ENCODE measurements around the gene OXCT1.

The OXCT1 gene

GRCh38 chr5:41891066-41891707 is 21.0 kb upstream of the OXCT1 start:
- Histone ChIP-seq H3K27ac (ENCODE audit: low read length) (no peak overlapping the region), H3K4me1 (ENCODE audit: control insufficient read depth, insufficient read depth, low read length) (no peaks in the 10 kb centered on the region), H3K9me3 (ENCODE audit: control insufficient read depth in 2 of 2, low read length in 2 of 2) (no peaks in the 10 kb centered on the region), H3K4me3 (ENCODE audit: low read length in 2 of 2) (no peak overlapping the region), H3K9ac (ENCODE audit: low read length in 2 of 2) (no peak overlapping the region), H3K27me3 (ENCODE audit: control insufficient read depth in 1 of 2, insufficient read depth in 2 of 2, low read length in 2 of 2) (peaks cover 3 to 4% of the 10 kb centered on the region in 2 donors), H3K36me3 (ENCODE audit: control insufficient read depth in 2 of 2, insufficient read depth in 2 of 2, low read length in 2 of 2) (no peaks in the 10 kb centered on the region)

GRCh38 chr5:41885286-41885685 is 15.1 kb upstream of the OXCT1 start:
- Histone ChIP-seq H3K36me3 (ENCODE audit: control insufficient read depth in 2 of 2, insufficient read depth in 2 of 2, low read length in 2 of 2) (no peaks in the 10 kb centered on the region), H3K9ac (ENCODE audit: low read length in 2 of 2) (no peak overlapping the region), H3K4me1 (ENCODE audit: control insufficient read depth, insufficient read depth, low read length) (no peaks in the 10 kb centered on the region), H3K27me3 (ENCODE audit: control insufficient read depth in 1 of 2, insufficient read depth in 2 of 2, low read length in 2 of 2) (no peaks in the 10 kb centered on the region), H3K4me3 (ENCODE audit: low read length in 2 of 2) (no peak overlapping the region), H3K9me3 (ENCODE audit: control insufficient read depth in 2 of 2, low read length in 2 of 2) (no peaks in the 10 kb centered on the region), H3K27ac (ENCODE audit: low read length) (no peak overlapping the region)

GRCh38 chr5:41883936-41884335 is 13.7 kb upstream of the OXCT1 start:
- Histone ChIP-seq H3K4me3 (ENCODE audit: low read length in 2 of 2) (no peak overlapping the region), H3K27ac (ENCODE audit: low read length) (no peak overlapping the region), H3K36me3 (ENCODE audit: control insufficient read depth in 2 of 2, insufficient read depth in 2 of 2, low read length in 2 of 2) (no peaks in the 10 kb centered on the region), H3K4me1 (ENCODE audit: control insufficient read depth, insufficient read depth, low read length) (no peaks in the 10 kb centered on the region), H3K9ac (ENCODE audit: low read length in 2 of 2) (no peak overlapping the region), H3K9me3 (ENCODE audit: control insufficient read depth in 2 of 2, low read length in 2 of 2) (no peaks in the 10 kb centered on the region), H3K27me3 (ENCODE audit: control insufficient read depth in 1 of 2, insufficient read depth in 2 of 2, low read length in 2 of 2) (no peaks in the 10 kb centered on the region)

- H3K9me3 ChIP-seq (ENCODE audit: control insufficient read depth in 2 of 2, low read length in 2 of 2): no peaks in the 10 kb centered on the region
- no peak overlapping the region for H3K27ac ChIP-seq (ENCODE audit: low read length)
- H3K4me3 ChIP-seq (ENCODE audit: low read length in 2 of 2): no peak overlapping the region
- no peak overlapping the region for H3K9ac ChIP-seq (ENCODE audit: low read length in 2 of 2)
- no peaks in the 10 kb centered on the region for H3K27me3 ChIP-seq (ENCODE audit: control insufficient read depth in 1 of 2, insufficient read depth in 2 of 2, low read length in 2 of 2)
- H3K4me1 ChIP-seq (ENCODE audit: control insufficient read depth, insufficient read depth, low read length): no peaks in the 10 kb centered on the region
- no peaks in the 10 kb centered on the region for H3K36me3 ChIP-seq (ENCODE audit: control insufficient read depth in 2 of 2, insufficient read depth in 2 of 2, low read length in 2 of 2)
These were observed 13.0 kb upstream of the OXCT1 start for GRCh38 chr5:41883243-41883642.

GRCh38 chr5:41882765-41883164 is 12.5 kb upstream of the OXCT1 start:
- Histone ChIP-seq H3K9me3 (ENCODE audit: control insufficient read depth in 2 of 2, low read length in 2 of 2) (no peaks in the 10 kb centered on the region), H3K4me3 (ENCODE audit: low read length in 2 of 2) (no peak overlapping the region), H3K27ac (ENCODE audit: low read length) (no peak overlapping the region), H3K4me1 (ENCODE audit: control insufficient read depth, insufficient read depth, low read length) (no peaks in the 10 kb centered on the region), H3K27me3 (ENCODE audit: control insufficient read depth in 1 of 2, insufficient read depth in 2 of 2, low read length in 2 of 2) (no peaks in the 10 kb centered on the region), H3K36me3 (ENCODE audit: control insufficient read depth in 2 of 2, insufficient read depth in 2 of 2, low read length in 2 of 2) (no peaks in the 10 kb centered on the region), H3K9ac (ENCODE audit: low read length in 2 of 2) (no peak overlapping the region)

GRCh38 chr5:41878643-41879478 is 8.6 kb upstream of the OXCT1 start:
- H3K36me3 ChIP-seq (ENCODE audit: control insufficient read depth in 2 of 2, insufficient read depth in 2 of 2, low read length in 2 of 2): no peaks in the 10 kb centered on the region
- no peak overlapping the region for H3K4me3 ChIP-seq (ENCODE audit: low read length in 2 of 2)
- H3K9me3 ChIP-seq (ENCODE audit: control insufficient read depth in 2 of 2, low read length in 2 of 2): no peaks in the 10 kb centered on the region
- H3K4me1 ChIP-seq (ENCODE audit: control insufficient read depth, insufficient read depth, low read length): no peaks in the 10 kb centered on the region
- H3K27ac ChIP-seq (ENCODE audit: low read length): no peak overlapping the region
- no peak overlapping the region for H3K9ac ChIP-seq (ENCODE audit: low read length in 2 of 2)
- H3K27me3 ChIP-seq (ENCODE audit: control insufficient read depth in 1 of 2, insufficient read depth in 2 of 2, low read length in 2 of 2): no peaks in the 10 kb centered on the region

GRCh38 chr5:41878173-41878572 is 7.9 kb upstream of the OXCT1 start:
- H3K9ac ChIP-seq (ENCODE audit: low read length in 2 of 2): no peak overlapping the region

GRCh38 chr5:41877408-41877807 is 7.2 kb upstream of the OXCT1 start:
- no peak overlapping the region for H3K27ac ChIP-seq (ENCODE audit: low read length)
- H3K4me1 ChIP-seq (ENCODE audit: control insufficient read depth, insufficient read depth, low read length): no peaks in the 10 kb centered on the region
- no peak overlapping the region for H3K9ac ChIP-seq (ENCODE audit: low read length in 2 of 2)
- H3K9me3 ChIP-seq (ENCODE audit: control insufficient read depth in 2 of 2, low read length in 2 of 2): no peaks in the 10 kb centered on the region
- H3K36me3 ChIP-seq (ENCODE audit: control insufficient read depth in 2 of 2, insufficient read depth in 2 of 2, low read length in 2 of 2): no peaks in the 10 kb centered on the region
- H3K27me3 ChIP-seq (ENCODE audit: control insufficient read depth in 1 of 2, insufficient read depth in 2 of 2, low read length in 2 of 2): no peaks in the 10 kb centered on the region
- no peak overlapping the region for H3K4me3 ChIP-seq (ENCODE audit: low read length in 2 of 2)

More at GRCh38 chr5:41878173-41878572, 7.9 kb upstream of the OXCT1 start:
- Histone ChIP-seq H3K27me3 (ENCODE audit: control insufficient read depth in 1 of 2, insufficient read depth in 2 of 2, low read length in 2 of 2) (no peaks in the 10 kb centered on the region), H3K4me3 (ENCODE audit: low read length in 2 of 2) (no peak overlapping the region), H3K4me1 (ENCODE audit: control insufficient read depth, insufficient read depth, low read length) (no peaks in the 10 kb centered on the region), H3K36me3 (ENCODE audit: control insufficient read depth in 2 of 2, insufficient read depth in 2 of 2, low read length in 2 of 2) (no peaks in the 10 kb centered on the region), H3K9me3 (ENCODE audit: control insufficient read depth in 2 of 2, low read length in 2 of 2) (no peaks in the 10 kb centered on the region), H3K27ac (ENCODE audit: low read length) (no peak overlapping the region)

GRCh38 chr5:41876678-41877077 is 6.5 kb upstream of the OXCT1 start:
- Histone ChIP-seq H3K9me3 (ENCODE audit: control insufficient read depth in 2 of 2, low read length in 2 of 2) (no peaks in the 10 kb centered on the region), H3K36me3 (ENCODE audit: control insufficient read depth in 2 of 2, insufficient read depth in 2 of 2, low read length in 2 of 2) (no peaks in the 10 kb centered on the region), H3K27me3 (ENCODE audit: control insufficient read depth in 1 of 2, insufficient read depth in 2 of 2, low read length in 2 of 2) (no peaks in the 10 kb centered on the region), H3K27ac (ENCODE audit: low read length) (no peak overlapping the region), H3K9ac (ENCODE audit: low read length in 2 of 2) (no peak overlapping the region), H3K4me3 (ENCODE audit: low read length in 2 of 2) (no peak overlapping the region), H3K4me1 (ENCODE audit: control insufficient read depth, insufficient read depth, low read length) (no peaks in the 10 kb centered on the region)

- no peak overlapping the region for H3K27ac ChIP-seq (ENCODE audit: low read length)
- H3K4me1 ChIP-seq (ENCODE audit: control insufficient read depth, insufficient read depth, low read length): peaks cover 7% of the 10 kb centered on the region
These were observed 4.9 kb upstream of the OXCT1 start for GRCh38 chr5:41875121-41875520.

GRCh38 chr5:41874512-41875060 is 4.4 kb upstream of the OXCT1 start:
- Histone ChIP-seq H3K4me3 (ENCODE audit: low read length in 2 of 2) (no peak overlapping the region), H3K27ac (ENCODE audit: low read length) (no peak overlapping the region), H3K4me1 (ENCODE audit: control insufficient read depth, insufficient read depth, low read length) (peaks cover 7% of the 10 kb centered on the region), H3K9me3 (ENCODE audit: control insufficient read depth in 2 of 2, low read length in 2 of 2) (no peaks in the 10 kb centered on the region), H3K9ac (ENCODE audit: low read length in 2 of 2) (no peak overlapping the region), H3K36me3 (ENCODE audit: control insufficient read depth in 2 of 2, insufficient read depth in 2 of 2, low read length in 2 of 2) (no peaks in the 10 kb centered on the region), H3K27me3 (ENCODE audit: control insufficient read depth in 1 of 2, insufficient read depth in 2 of 2, low read length in 2 of 2) (no peaks in the 10 kb centered on the region)

More at GRCh38 chr5:41875121-41875520, 4.9 kb upstream of the OXCT1 start:
- H3K36me3 ChIP-seq (ENCODE audit: control insufficient read depth in 2 of 2, insufficient read depth in 2 of 2, low read length in 2 of 2): no peaks in the 10 kb centered on the region
- no peaks in the 10 kb centered on the region for H3K9me3 ChIP-seq (ENCODE audit: control insufficient read depth in 2 of 2, low read length in 2 of 2)
- H3K27me3 ChIP-seq (ENCODE audit: control insufficient read depth in 1 of 2, insufficient read depth in 2 of 2, low read length in 2 of 2): no peaks in the 10 kb centered on the region
- H3K4me3 ChIP-seq (ENCODE audit: low read length in 2 of 2): no peak overlapping the region
- no peak overlapping the region for H3K9ac ChIP-seq (ENCODE audit: low read length in 2 of 2)
